Right lobe of liver (tissue), 6 donors: ENCODE measurements around the gene LYST. TPM values are rescaled to one million over a fixed set of nuclear protein-coding genes. Genes with fewer than 3 reads are reported as not detected.
"Not testable (repeated sequence)": the region's sequence is repeated elsewhere in the genome, so short reads cannot be mapped to it uniquely, and the experiment has no call there.

Source experiments
- ATAC-seq, 4 donors: fragments of 200-7000 bp; cut with Tn5 transposase; one replicate each; pipeline ENCODE4 v1.9.1; 2020; ENCODE audit warnings: mild to moderate bottlenecking in 4 of 4, moderate library complexity in 4 of 4
- DNase-seq, 3 donors: peaks; one replicate each; pipeline ENCODE4 v3.0.0-alpha.2; 2020
- H3K27ac ChIP-seq, 3 donors: fragments of 200-600 bp; one replicate each; pipeline ENCODE4 v1.8.0; 2022
- H3K27me3 ChIP-seq, 2 donors: fragments of 200-600 bp; one replicate each; pipeline ENCODE4 v1.8.0; 2022
- H3K36me3 ChIP-seq, 4 donors: fragments of 200-600 bp; sonication (generic) in 1 of 4; one replicate each; pipeline versions ENCODE4 v1.5.1 to v1.8.0; 2017 to 2022; ENCODE audit warnings: control low read depth in 1 of 4
- H3K4me1 ChIP-seq, 4 donors: fragments of 200-600 bp; sonication (generic) in 1 of 4; one replicate each; pipeline versions ENCODE4 v1.5.1 to v1.8.0; 2017 to 2022; ENCODE audit warnings: control low read depth in 1 of 4
- H3K4me3 ChIP-seq, 3 donors: fragments of 200-600 bp; one replicate each; pipeline ENCODE4 v1.8.0; 2022
- H3K9me3 ChIP-seq, 4 donors: fragments of 200-600 bp; sonication (generic) in 1 of 4; one replicate each; pipeline versions ENCODE4 v1.5.1 to v1.8.0; 2017 to 2022; ENCODE audit warnings: control low read depth in 1 of 4
- POLR2A ChIP-seq: fragments of 450-650 bp; IDR thresholded peaks from one replicate; pipeline ENCODE4 v1.6.1; 2017; ENCODE audit warnings: antibody characterized with exemption, mild to moderate bottlenecking
- WGBS: methylation state at CpG from one replicate; pipeline ENCODE4 v1.1.6; 2018; ENCODE audit warnings: low coverage, low lambda C conversion rate; ENCODE audit not compliant: insufficient coverage; ENCODE audit errors: missing lambda C conversion rate; 5-methylcytosine and 5-hydroxymethylcytosine counted together
- intact Hi-C, 2 donors: fragments of 100-400 bp; cut with DNase I; formaldehyde crosslinking; loops; one replicate each; pipeline versions ENCODE4 v1.11.2 to v1.14.1; 2022
- total RNA-seq, 6 experiments: library from RNA; depleted of rRNA in 2 of 6; stranded (reverse); fragments of >200 nt in 2 of 6; fragmentation: NEBNext Ultra II Directional in 3 of 6; extraction: Animal tissue kit (Norgen Biotek cat#: 25700) in 3 of 6; gene quantifications; one replicate each; pipeline versions ENCODE4 v1.1.0 to v1.2.4, GENCODE V29; 2016 to 2023
- TF ChIP-seq, protein P1 (sequence below), 4 donors: fragments of 200-600 bp in 3 of 4; fragments of 450-650 bp in 1 of 4; IDR thresholded peaks; one replicate each; pipeline versions ENCODE4 v1.5.1 to v1.8.0; 2016 to 2022; ENCODE audit warnings: antibody characterized with exemption in 4 of 4, mild to moderate bottlenecking in 2 of 4
- donor health status: DM: no; HTN: yes; CAD: no.
- donor health status: DM: no; HTN: no; CAD: no.
- donor health status: DM: no; HTN: no; CAD: no.
- donor health status: DM: no; HTN: yes; CAD: no.
- donor health status: DM: no; HTN: yes; CAD: no.

The LYST gene
- total RNA-seq, 6 experiments from 2014 or later, result 9.0 to 16.6 (median 12.5) TPM

GRCh38 chr1:235640580-235640979 is 226.1 kb downstream of the LYST start:
- H3K4me3 ChIP-seq, result no peak overlapping the region
- no peaks in the 10 kb centered on the region for H3K4me1 ChIP-seq
- H3K27me3 ChIP-seq, result no peaks in the 10 kb centered on the region
- no peak overlapping the region for H3K27ac ChIP-seq
- H3K36me3 ChIP-seq, result no peaks in the 10 kb centered on the region
- WGBS, result 86% methylated on average over 3 of the region's 12 CpGs
- no peak for ATAC-seq
- no peaks in the 10 kb centered on the region for H3K9me3 ChIP-seq
- intact Hi-C loops, result no loop called here
- peak in 1 of 3 donors; percentile 28 for DNase-seq
- TF ChIP-seq, protein P1, sequence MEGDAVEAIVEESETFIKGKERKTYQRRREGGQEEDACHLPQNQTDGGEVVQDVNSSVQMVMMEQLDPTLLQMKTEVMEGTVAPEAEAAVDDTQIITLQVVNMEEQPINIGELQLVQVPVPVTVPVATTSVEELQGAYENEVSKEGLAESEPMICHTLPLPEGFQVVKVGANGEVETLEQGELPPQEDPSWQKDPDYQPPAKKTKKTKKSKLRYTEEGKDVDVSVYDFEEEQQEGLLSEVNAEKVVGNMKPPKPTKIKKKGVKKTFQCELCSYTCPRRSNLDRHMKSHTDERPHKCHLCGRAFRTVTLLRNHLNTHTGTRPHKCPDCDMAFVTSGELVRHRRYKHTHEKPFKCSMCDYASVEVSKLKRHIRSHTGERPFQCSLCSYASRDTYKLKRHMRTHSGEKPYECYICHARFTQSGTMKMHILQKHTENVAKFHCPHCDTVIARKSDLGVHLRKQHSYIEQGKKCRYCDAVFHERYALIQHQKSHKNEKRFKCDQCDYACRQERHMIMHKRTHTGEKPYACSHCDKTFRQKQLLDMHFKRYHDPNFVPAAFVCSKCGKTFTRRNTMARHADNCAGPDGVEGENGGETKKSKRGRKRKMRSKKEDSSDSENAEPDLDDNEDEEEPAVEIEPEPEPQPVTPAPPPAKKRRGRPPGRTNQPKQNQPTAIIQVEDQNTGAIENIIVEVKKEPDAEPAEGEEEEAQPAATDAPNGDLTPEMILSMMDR (IDR thresholded peaks at IDR 0.05), result no peak
- TF ChIP-seq POLR2A, result no peak

DNA sequence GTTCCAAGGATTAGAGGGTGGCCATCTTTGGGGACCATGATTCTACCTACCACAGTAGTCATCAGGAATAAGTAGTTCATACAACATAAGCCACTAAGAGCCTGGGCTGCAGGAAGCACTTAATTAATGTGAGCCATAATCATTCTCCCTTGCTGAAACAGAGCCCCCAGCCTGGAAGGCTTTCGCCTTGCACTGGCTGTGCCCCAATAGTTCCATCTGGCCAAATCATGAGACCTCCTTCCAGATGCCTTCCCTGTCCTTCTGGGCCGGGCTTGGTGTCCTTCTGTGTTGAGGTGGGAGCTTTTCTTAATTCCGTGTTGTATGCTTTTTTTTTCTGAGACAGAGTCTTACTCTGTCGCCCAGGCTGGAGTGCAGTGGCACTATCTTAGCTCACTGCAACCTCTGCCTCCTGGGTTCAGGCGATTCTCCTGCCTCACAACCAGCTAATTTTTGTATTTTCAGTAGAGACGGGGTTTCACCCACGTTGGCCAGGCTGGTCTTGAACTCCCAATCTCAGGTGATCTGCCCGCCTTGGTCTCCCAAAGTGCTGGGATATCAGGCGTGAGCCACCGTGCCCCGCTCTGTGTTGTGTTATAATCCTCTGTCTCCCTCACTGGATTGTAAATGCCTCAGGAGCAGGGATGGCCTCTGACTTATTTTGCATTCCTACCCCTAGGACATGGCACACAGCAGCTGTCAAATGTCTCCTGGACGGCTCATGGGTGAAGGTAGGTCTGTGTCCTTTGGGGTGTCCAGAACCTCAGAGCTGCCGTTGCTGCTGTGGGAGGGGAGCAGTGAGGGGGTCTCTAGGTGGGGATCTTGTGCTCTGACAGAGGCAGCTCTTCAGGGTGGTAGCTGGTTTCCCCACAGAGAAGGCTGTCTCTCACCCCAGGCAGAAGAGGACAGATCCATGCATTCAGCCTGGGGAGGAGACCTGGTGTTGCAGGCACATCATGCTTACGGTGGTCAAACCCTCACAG is 227.2 kb downstream of the LYST start:
- Histone ChIP-seq H3K36me3 (no peaks in the 10 kb centered on the region), H3K4me1 (no peaks in the 10 kb centered on the region), H3K27ac (no peak overlapping the region), H3K9me3 (no peaks in the 10 kb centered on the region), H3K27me3 (no peaks in the 10 kb centered on the region), H3K4me3 (no peak overlapping the region)
- DNase-seq (peak in 1 of 3 donors; percentile 23), ATAC-seq (no peak)
- WGBS, result 64% methylated on average over 13 of the region's 14 CpGs
- intact Hi-C loops, result no loop called here
- TF ChIP-seq, protein P1 (IDR thresholded peaks at IDR 0.05), result no peak
- no peak for TF ChIP-seq POLR2A

GRCh38 chr1:235638612-235639011 is 228.1 kb downstream of the LYST start:
- peak in 1 of 3 donors; percentile 6 for DNase-seq
- WGBS, result 100% methylated on average over 1 of the region's 2 CpGs
- H3K27ac ChIP-seq, intact Hi-C loops, H3K27me3 ChIP-seq, H3K4me3 ChIP-seq, H3K9me3 ChIP-seq, H3K36me3 ChIP-seq, ATAC-seq, H3K4me1 ChIP-seq: not testable (repeated sequence)

DNA sequence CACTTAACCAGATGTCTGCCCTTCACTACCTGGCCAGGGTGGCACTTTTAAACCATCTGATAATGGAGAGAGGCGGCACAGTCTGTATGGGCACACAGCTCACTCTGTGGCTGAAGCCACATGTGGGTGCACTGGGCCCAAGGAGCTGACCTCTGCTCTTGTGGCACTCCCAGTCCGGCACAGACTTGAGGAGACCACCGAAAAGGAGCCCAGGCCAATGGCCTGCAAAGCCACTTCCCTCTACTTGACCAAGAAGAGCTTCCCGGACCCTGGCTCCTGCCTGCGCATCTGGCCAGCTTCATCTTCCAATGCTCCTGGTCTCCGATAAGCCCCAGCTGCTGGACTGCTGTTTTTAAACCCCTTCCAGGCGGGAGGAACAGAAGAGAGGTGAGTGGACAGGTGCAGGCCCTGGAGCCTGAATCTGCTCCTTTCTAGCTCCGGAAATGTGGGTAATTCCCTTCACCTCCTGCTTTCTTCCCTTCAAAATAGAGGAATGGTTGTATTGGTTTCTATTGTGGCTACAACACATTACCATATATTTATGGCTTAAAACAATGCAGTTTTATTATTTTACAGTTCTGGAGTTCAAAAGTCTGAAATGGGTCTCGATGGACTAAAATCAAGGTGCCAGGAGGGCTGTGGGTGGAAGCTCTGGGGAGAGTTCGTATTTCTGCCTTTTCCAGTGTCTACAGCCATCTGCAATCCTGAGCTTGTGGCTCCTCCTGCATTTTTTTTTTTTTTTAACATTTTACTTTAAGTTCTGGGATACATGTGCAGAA is 228.8 kb downstream of the LYST start:
- Histone ChIP-seq H3K9me3 (no peaks in the 10 kb centered on the region), H3K27me3 (no peaks in the 10 kb centered on the region), H3K27ac (no peak overlapping the region), H3K36me3 (no peaks in the 10 kb centered on the region), H3K4me1 (no peaks in the 10 kb centered on the region), H3K4me3 (no peak overlapping the region)
- intact Hi-C loops, result no loop called here
- peak in 1 of 3 donors; percentile 13 for DNase-seq
- WGBS, result 44% methylated on average over 3 of the region's 10 CpGs
- TF ChIP-seq, protein P1 (IDR thresholded peaks at IDR 0.05), result no peak
- no peak for TF ChIP-seq POLR2A
- ATAC-seq, result no peak
